Osteocyte (in vitro differentiated cells): ENCODE measurements around the gene CNN2. TPM values are rescaled to one million over a fixed set of nuclear protein-coding genes. Genes with fewer than 3 reads are reported as not detected.

Source experiments
- DNase-seq: peaks from one replicate; pipeline ENCODE4 v3.0.0; 2021; ENCODE audit warnings: mixed read lengths; ENCODE audit not compliant: unreplicated experiment; ENCODE audit errors: extremely low spot score
- H3K27ac Mint-ChIP-seq: one replicate; pipeline ENCODE4 v1.8.0; 2021; ENCODE audit warnings: mild to moderate bottlenecking, mixed read lengths; ENCODE audit not compliant: unreplicated experiment
- H3K27me3 Mint-ChIP-seq: one replicate; pipeline ENCODE4 v1.8.0; 2021; ENCODE audit warnings: mixed read lengths; ENCODE audit not compliant: unreplicated experiment
- H3K36me3 Mint-ChIP-seq: one replicate; pipeline ENCODE4 v1.8.0; 2021; ENCODE audit warnings: mixed read lengths; ENCODE audit not compliant: unreplicated experiment
- H3K4me1 Mint-ChIP-seq: one replicate; pipeline ENCODE4 v1.8.0; 2021; ENCODE audit warnings: mixed read lengths; ENCODE audit not compliant: unreplicated experiment
- H3K4me3 Mint-ChIP-seq: one replicate; pipeline ENCODE4 v1.8.0; 2021; ENCODE audit warnings: mild to moderate bottlenecking, moderate library complexity, mixed read lengths; ENCODE audit not compliant: unreplicated experiment
- H3K9me3 Mint-ChIP-seq: one replicate; pipeline ENCODE4 v1.8.0; 2021; ENCODE audit warnings: mixed read lengths; ENCODE audit not compliant: unreplicated experiment
- CTCF ChIP-seq: fragments of 200-600 bp; sonication (generic); IDR thresholded peaks from 2 replicates; pipeline ENCODE4 v1.5.0; 2021; ENCODE audit warnings: antibody characterized with exemption, mild to moderate bottlenecking, moderate library complexity
- total RNA-seq: library from RNA; stranded (reverse); gene quantifications from 2 replicates; pipeline ENCODE4 v1.2.1, GENCODE V29; 2021

The CNN2 gene
- total RNA-seq, 1 donor from 2014 or later: 327 TPM

- Mint-ChIP-seq H3K4me1 (peaks cover 22% of the 10 kb centered on the region), H3K9me3 (no peaks in the 10 kb centered on the region), H3K36me3 (no peaks in the 10 kb centered on the region), H3K27ac (no peak within 1 kb of the TSS), H3K27me3 (peaks cover 9% of the 10 kb centered on the region), H3K4me3 (peak within 1 kb of the TSS; percentile 50)
- no peak for DNase-seq
- TF ChIP-seq CTCF: no peak
Observed at GRCh38 chr19:1066748-1067340, 40.4 kb downstream of the CNN2 start, which contains the start of gene ARHGAP45. Gene ARHGAP45 (plus strand): TSS chr19:1067167. CDS start chr19:1067406, 239 bp downstream.

- peaks cover 11% of the 10 kb centered on the region for H3K27me3 Mint-ChIP-seq
- H3K4me1 Mint-ChIP-seq: peaks cover 23% of the 10 kb centered on the region
- no peak for DNase-seq
- no peak for TF ChIP-seq CTCF
- no peak overlapping the region for H3K4me3 Mint-ChIP-seq
- no peaks in the 10 kb centered on the region for H3K36me3 Mint-ChIP-seq
- no peaks in the 10 kb centered on the region for H3K9me3 Mint-ChIP-seq
- H3K27ac Mint-ChIP-seq: no peak overlapping the region
Observed at GRCh38 chr19:1067341-1067957, 41.0 kb downstream of the CNN2 start.

GRCh38 chr19:1068009-1069001, 41.9 kb downstream of the CNN2 start:
- no peak for TF ChIP-seq CTCF
- Mint-ChIP-seq H3K4me3 (no peak overlapping the region), H3K4me1 (peaks cover 23% of the 10 kb centered on the region), H3K36me3 (no peaks in the 10 kb centered on the region), H3K27me3 (peaks cover 11% of the 10 kb centered on the region), H3K27ac (no peak overlapping the region), H3K9me3 (no peaks in the 10 kb centered on the region)
- DNase-seq: no peak

GRCh38 chr19:1069009-1069779, 42.8 kb downstream of the CNN2 start:
- DNase-seq: no peak
- H3K4me1 Mint-ChIP-seq: peaks cover 23% of the 10 kb centered on the region
- no peaks in the 10 kb centered on the region for H3K9me3 Mint-ChIP-seq
- no peak overlapping the region for H3K27ac Mint-ChIP-seq
- no peak for TF ChIP-seq CTCF
- H3K27me3 Mint-ChIP-seq: peaks cover 11% of the 10 kb centered on the region
- no peak overlapping the region for H3K4me3 Mint-ChIP-seq
- no peaks in the 10 kb centered on the region for H3K36me3 Mint-ChIP-seq
